ENCODE measurements around the gene ATP8B4. TPM values are rescaled to one million over a fixed set of nuclear protein-coding genes. Genes with fewer than 3 reads are reported as not detected.

Gene ATP8B4
- total RNA-seq, 1 donor from 2014 or later: 45.8 TPM

- no peaks in the 10 kb centered on the region for H3K9me3 Mint-ChIP-seq (ENCODE audit: unreplicated experiment)
- no peak overlapping the region for H3K4me3 Mint-ChIP-seq (ENCODE audit: unreplicated experiment)
- no peaks in the 10 kb centered on the region for H3K36me3 Mint-ChIP-seq (ENCODE audit: low read depth, unreplicated experiment)
- H3K27me3 Mint-ChIP-seq (ENCODE audit: unreplicated experiment): no peaks in the 10 kb centered on the region
- no peak for DNase-seq (ENCODE audit: low spot score)
- no peak for TF ChIP-seq CTCF (IDR thresholded peaks at IDR 0.05; ENCODE audit: unreplicated experiment)
- peaks cover 6% of the 10 kb centered on the region for H3K4me1 Mint-ChIP-seq (ENCODE audit: unreplicated experiment)
- H3K27ac Mint-ChIP-seq (ENCODE audit: unreplicated experiment): no peak overlapping the region
Measured at GRCh38 chr15:50131617-50132016, 12.6 kb upstream of the ATP8B4 start.

- Mint-ChIP-seq H3K27me3 (ENCODE audit: unreplicated experiment) (no peaks in the 10 kb centered on the region), H3K4me1 (ENCODE audit: unreplicated experiment) (peaks cover 3% of the 10 kb centered on the region), H3K27ac (ENCODE audit: unreplicated experiment) (no peak overlapping the region), H3K36me3 (ENCODE audit: low read depth, unreplicated experiment) (no peaks in the 10 kb centered on the region), H3K4me3 (ENCODE audit: unreplicated experiment) (no peak overlapping the region), H3K9me3 (ENCODE audit: unreplicated experiment) (no peaks in the 10 kb centered on the region)
- no peak for TF ChIP-seq CTCF (IDR thresholded peaks at IDR 0.05; ENCODE audit: unreplicated experiment)
- no peak for DNase-seq (ENCODE audit: low spot score)
Measured at GRCh38 chr15:50128266-50128665, 9.2 kb upstream of the ATP8B4 start.

- Mint-ChIP-seq H3K27ac (ENCODE audit: unreplicated experiment) (no peak overlapping the region), H3K4me3 (ENCODE audit: unreplicated experiment) (no peak overlapping the region), H3K36me3 (ENCODE audit: low read depth, unreplicated experiment) (no peaks in the 10 kb centered on the region), H3K9me3 (ENCODE audit: unreplicated experiment) (no peaks in the 10 kb centered on the region), H3K4me1 (ENCODE audit: unreplicated experiment) (peaks cover 2% of the 10 kb centered on the region), H3K27me3 (ENCODE audit: unreplicated experiment) (no peaks in the 10 kb centered on the region)
- TF ChIP-seq CTCF (IDR thresholded peaks at IDR 0.05; ENCODE audit: unreplicated experiment): no peak
- DNase-seq (ENCODE audit: low spot score): no peak
Measured at GRCh38 chr15:50127255-50127777, 8.3 kb upstream of the ATP8B4 start.

- Mint-ChIP-seq H3K4me3 (ENCODE audit: unreplicated experiment) (no peak overlapping the region), H3K4me1 (ENCODE audit: unreplicated experiment) (no peaks in the 10 kb centered on the region), H3K27ac (ENCODE audit: unreplicated experiment) (no peak overlapping the region), H3K27me3 (ENCODE audit: unreplicated experiment) (no peaks in the 10 kb centered on the region), H3K9me3 (ENCODE audit: unreplicated experiment) (no peaks in the 10 kb centered on the region), H3K36me3 (ENCODE audit: low read depth, unreplicated experiment) (no peaks in the 10 kb centered on the region)
- no peak for DNase-seq (ENCODE audit: low spot score)
- TF ChIP-seq CTCF (IDR thresholded peaks at IDR 0.05; ENCODE audit: unreplicated experiment): no peak
Measured at GRCh38 chr15:50126072-50126471, 7.0 kb upstream of the ATP8B4 start.

GRCh38 chr15:50124631-50125030 lies 5.6 kb upstream of the ATP8B4 start:
- TF ChIP-seq CTCF (IDR thresholded peaks at IDR 0.05; ENCODE audit: unreplicated experiment): no peak
- Mint-ChIP-seq H3K36me3 (ENCODE audit: low read depth, unreplicated experiment) (no peaks in the 10 kb centered on the region), H3K9me3 (ENCODE audit: unreplicated experiment) (no peaks in the 10 kb centered on the region), H3K27me3 (ENCODE audit: unreplicated experiment) (no peaks in the 10 kb centered on the region), H3K4me1 (ENCODE audit: unreplicated experiment) (peaks cover 2% of the 10 kb centered on the region), H3K27ac (ENCODE audit: unreplicated experiment) (no peak overlapping the region), H3K4me3 (ENCODE audit: unreplicated experiment) (no peak overlapping the region)
- no peak for DNase-seq (ENCODE audit: low spot score)
